Skeletal muscle satellite cell (primary cell): ENCODE measurements around the gene TREML2. TPM values are rescaled to one million over a fixed set of nuclear protein-coding genes. Genes with fewer than 3 reads are reported as not detected.

Experiments used
- H3K27me3 ChIP-seq: 2 replicates; pipeline ENCODE4 v1.7.0; 2013; ENCODE audit warnings: low read length; ENCODE audit not compliant: control insufficient read depth, insufficient read depth
- H3K36me3 ChIP-seq: 2 replicates; pipeline ENCODE4 v1.7.0; 2013; ENCODE audit warnings: mild to moderate bottlenecking, control low read depth, low read length; ENCODE audit not compliant: insufficient read depth
- H3K4me1 ChIP-seq: 2 replicates; pipeline ENCODE4 v1.7.0; 2013; ENCODE audit warnings: low read length; ENCODE audit not compliant: control insufficient read depth, insufficient read depth
- H3K4me2 ChIP-seq: 2 replicates; pipeline ENCODE4 v1.7.0; 2013; ENCODE audit warnings: mild to moderate bottlenecking, low read length
- H3K4me3 ChIP-seq: 2 replicates; pipeline ENCODE4 v1.7.0; 2013; ENCODE audit warnings: low read length
- H3K9ac ChIP-seq: 2 replicates; pipeline ENCODE4 v1.7.0; 2013; ENCODE audit warnings: mild to moderate bottlenecking, low read depth, low read length, moderate library complexity
- H3K9me3 ChIP-seq: replicated peaks from 2 replicates; pipeline ENCODE4 v1.7.0; 2013; ENCODE audit warnings: mild to moderate bottlenecking, control low read depth, low read length
- small RNA-seq: library from RNA; depleted of rRNA; stranded (forward); fragments of <200 nt; gene quantifications from one replicate; pipeline ENCODE3, GENCODE V24; 2012

Gene TREML2

DNA sequence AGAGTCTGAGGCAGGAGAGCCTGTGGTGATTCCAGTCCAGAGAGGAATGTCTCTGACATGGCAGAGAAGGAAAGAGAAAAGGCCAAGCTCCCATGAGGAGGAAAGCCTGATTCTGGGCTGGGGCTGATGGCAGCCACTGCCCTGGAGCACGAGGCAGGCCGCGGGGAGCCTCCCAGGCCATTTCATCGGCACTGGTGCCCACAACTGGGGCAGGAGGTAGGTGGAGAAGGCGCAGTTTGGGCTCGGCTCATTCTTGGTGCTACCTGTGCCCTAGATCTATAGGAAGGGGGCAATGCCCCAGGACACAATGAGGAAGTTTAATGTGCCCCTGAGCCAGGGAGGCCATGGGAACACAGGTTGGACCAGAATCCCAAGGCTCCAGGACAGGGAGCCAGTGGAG lies 44.2 kb downstream of the TREML2 start:
- H3K9ac ChIP-seq: no peak overlapping the region
- no peaks in the 10 kb centered on the region for H3K9me3 ChIP-seq
- no peaks in the 10 kb centered on the region for H3K36me3 ChIP-seq
- no peak overlapping the region for H3K4me3 ChIP-seq
- no peaks in the 10 kb centered on the region for H3K4me1 ChIP-seq
- H3K4me2 ChIP-seq: no peak overlapping the region
- H3K27me3 ChIP-seq: peaks cover 3% of the 10 kb centered on the region

DNA sequence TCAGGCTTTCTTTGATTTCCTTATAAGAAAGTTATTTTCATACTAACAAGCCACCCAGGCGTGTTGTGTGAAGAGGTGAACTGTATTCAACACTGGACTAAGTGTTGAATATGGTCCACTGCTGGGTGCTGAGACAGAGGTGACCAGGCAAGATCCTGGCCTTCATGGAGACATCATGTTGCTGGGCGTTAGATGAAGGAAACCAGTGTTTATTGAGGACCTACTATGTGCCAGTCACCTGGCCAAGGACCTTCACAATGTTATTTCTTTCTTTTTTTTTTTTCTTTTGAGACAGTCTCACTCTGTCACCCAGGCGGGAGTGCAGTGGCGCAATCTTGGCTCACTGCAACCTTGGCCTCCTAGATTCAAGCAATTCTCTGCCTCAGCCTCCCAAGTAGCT lies 44.9 kb downstream of the TREML2 start:
- Histone ChIP-seq H3K27me3 (peaks cover 3% of the 10 kb centered on the region), H3K9me3 (no peaks in the 10 kb centered on the region), H3K9ac (no peak overlapping the region), H3K4me1 (no peaks in the 10 kb centered on the region), H3K4me2 (no peak overlapping the region), H3K4me3 (no peak overlapping the region), H3K36me3 (no peaks in the 10 kb centered on the region)

DNA sequence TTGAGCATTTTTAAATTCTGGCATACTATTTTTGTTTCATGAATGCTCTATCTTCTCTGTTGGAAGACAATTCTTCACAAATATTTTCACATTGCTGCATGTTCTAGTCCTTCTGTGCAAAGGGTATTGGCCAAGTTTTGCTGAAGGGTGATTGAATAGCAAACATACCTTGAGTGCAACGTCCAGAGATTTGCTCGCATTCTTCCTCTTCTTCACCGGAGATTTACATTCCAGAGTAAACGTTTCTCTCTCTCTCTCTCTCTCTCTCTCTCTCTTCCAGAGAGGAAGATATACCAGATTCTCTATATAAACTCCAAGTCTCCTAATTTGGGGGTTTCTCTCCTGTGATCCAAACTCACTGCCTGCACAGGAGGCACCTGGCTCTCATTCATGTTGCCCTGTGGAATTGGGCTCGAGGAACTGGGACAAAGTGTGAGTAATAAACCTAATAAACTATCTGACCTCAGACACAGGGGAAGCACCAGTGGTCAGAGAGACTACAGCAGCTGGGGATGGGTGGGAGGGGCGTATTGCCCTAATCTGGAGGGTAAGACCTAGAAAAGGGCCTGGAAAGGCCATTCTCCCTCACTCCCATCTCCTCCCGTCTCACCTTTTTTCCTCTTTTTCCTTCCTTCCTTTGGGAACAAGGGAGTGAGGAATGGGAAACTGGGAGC lies 45.7 kb downstream of the TREML2 start:
- Histone ChIP-seq H3K27me3 (peaks cover 3% of the 10 kb centered on the region), H3K9me3 (no peaks in the 10 kb centered on the region), H3K36me3 (no peaks in the 10 kb centered on the region), H3K4me1 (no peaks in the 10 kb centered on the region), H3K9ac (no peak overlapping the region), H3K4me3 (no peak overlapping the region), H3K4me2 (no peak overlapping the region)

DNA sequence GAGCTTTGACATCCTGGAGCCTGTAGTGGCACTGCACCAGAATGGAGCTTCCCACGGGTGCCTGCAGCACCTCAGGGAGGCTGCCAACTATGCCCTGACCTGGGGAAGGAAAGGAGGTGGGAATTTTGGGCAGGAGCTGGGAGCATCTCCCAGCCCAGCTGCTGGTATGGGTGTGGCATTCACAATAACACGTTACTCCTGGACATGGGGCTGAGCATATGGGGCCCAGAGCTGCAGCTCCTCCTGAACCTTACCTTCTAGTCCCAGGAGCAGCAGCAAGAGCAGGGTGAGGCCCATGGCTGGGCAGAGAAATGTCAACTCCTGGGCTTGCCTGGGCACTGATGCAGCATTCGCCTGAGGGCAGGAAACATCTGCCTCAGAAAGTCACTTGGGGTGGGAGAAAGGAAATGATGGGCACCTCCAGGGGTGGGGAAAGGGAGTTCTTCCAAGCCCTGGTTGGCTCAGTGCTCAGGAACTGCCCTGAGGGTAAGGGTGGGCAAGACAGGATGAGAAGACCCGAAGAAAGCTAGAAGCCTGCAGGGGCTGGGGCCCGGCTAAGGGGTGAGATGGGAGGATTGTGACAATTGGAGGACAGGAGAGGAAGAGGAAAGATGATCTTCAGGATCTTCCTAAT lies 46.8 kb downstream of the TREML2 start, which contains the start of gene TREML1:
TSS of gene TREML1 (minus strand) at position 356 of the 634 bp plus-strand sequence. CDS start at position 297, 59 bp downstream.
- peaks cover 3% of the 10 kb centered on the region for H3K27me3 ChIP-seq
- H3K4me2 ChIP-seq: no peak within 1 kb of the TSS
- H3K9me3 ChIP-seq: no peaks in the 10 kb centered on the region
- no peaks in the 10 kb centered on the region for H3K36me3 ChIP-seq
- no peak within 1 kb of the TSS for H3K4me3 ChIP-seq
- H3K4me1 ChIP-seq: no peaks in the 10 kb centered on the region
- H3K9ac ChIP-seq: no peak within 1 kb of the TSS

DNA sequence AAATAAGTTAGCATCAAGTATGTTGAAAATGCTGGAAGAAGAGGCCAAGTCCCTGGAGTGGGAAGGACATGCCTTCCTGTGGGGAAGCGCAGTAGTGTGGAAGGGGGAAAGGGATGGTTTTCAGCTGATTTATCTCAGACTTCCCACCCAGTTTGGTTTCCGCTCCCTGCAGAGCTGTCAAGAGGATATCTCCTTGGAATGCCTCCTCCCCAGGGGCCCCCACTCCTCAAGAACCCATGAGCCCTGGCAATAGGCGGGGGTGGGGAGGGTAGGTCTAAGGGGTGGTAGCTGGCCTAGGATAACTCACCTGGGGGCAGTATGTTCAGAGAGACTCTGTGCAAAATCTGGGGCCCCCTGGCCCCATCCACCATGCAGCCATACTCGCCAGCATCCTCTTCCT lies 47.5 kb downstream of the TREML2 start:
- Histone ChIP-seq H3K4me1 (no peaks in the 10 kb centered on the region), H3K4me3 (no peak overlapping the region), H3K27me3 (no peaks in the 10 kb centered on the region), H3K4me2 (no peak overlapping the region), H3K36me3 (no peaks in the 10 kb centered on the region), H3K9me3 (no peaks in the 10 kb centered on the region), H3K9ac (no peak overlapping the region)

DNA sequence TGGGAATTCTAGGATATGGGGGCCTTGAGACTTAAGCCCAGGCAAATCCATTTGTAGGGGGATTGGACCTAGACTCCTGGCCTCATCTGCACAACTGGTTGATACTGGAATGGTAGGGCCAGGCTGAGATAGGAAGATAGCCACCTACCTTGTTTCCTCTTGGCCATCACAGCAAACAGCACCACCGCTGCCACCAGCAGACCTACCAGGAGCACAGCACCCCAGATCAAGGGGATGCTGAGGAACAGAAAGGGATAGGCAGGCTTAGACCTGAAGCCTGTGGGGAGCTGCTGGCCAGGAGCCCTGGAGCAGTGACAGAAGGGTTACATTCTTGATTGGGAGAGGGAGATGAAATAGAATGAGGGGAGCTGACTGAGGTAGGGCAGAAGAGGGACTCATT lies 50.3 kb downstream of the TREML2 start:
- Histone ChIP-seq H3K4me1 (no peaks in the 10 kb centered on the region), H3K9me3 (no peaks in the 10 kb centered on the region), H3K4me3 (no peak overlapping the region), H3K4me2 (no peak overlapping the region), H3K36me3 (no peaks in the 10 kb centered on the region), H3K27me3 (no peaks in the 10 kb centered on the region), H3K9ac (no peak overlapping the region)

DNA sequence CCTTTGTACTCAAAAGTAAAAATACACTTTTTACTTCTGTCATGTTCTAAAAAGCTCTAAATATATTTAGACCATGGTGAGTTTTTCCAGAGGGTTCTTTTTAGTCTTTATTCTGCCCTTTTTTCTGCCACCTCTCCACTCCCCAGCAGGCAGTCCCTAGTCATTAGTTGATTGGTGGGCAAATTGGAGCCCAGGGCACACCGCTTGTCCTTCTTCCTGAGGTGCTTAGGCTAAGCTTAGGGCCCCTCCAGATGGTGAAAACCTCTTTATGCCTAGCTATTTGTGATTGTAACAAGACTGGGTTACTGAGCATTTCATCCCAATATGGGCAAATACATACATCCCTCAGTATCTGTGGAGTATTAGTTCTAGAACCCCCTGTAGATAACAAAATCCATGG lies 53.0 kb downstream of the TREML2 start:
- Histone ChIP-seq H3K27me3 (no peaks in the 10 kb centered on the region), H3K9ac (no peak overlapping the region), H3K36me3 (no peaks in the 10 kb centered on the region), H3K9me3 (no peaks in the 10 kb centered on the region), H3K4me2 (no peak overlapping the region), H3K4me3 (no peak overlapping the region), H3K4me1 (no peaks in the 10 kb centered on the region)

Small RNA genes lying within 50 kb of the gene (small RNA-seq; reads per million reads assigned to genes)
- gene AL391903.2 (not detected), gene RNA5SP207 (not detected)
